Uterus (tissue), 2 donors: ENCODE results near the gene MTHFD2.

ENCODE experiments used
- CTCF ChIP-seq, 4 experiments: fragments of 200-600 bp in 2 of 4; fragments of 450-650 bp in 2 of 4; sonication (generic) in 2 of 4; IDR thresholded peaks; one replicate each; pipeline ENCODE4 v1.5.1; 2016 to 2019; ENCODE audit warnings: antibody characterized with exemption in 4 of 4, mild to moderate bottlenecking in 2 of 4, moderate library complexity in 1 of 4
- POLR2A ChIP-seq, 2 donors: fragments of 450-650 bp; IDR thresholded peaks; one replicate each; pipeline ENCODE4 v1.6.1; 2016; ENCODE audit warnings: antibody characterized with exemption in 2 of 2, mild to moderate bottlenecking in 1 of 2, moderate library complexity in 1 of 2

DNA sequence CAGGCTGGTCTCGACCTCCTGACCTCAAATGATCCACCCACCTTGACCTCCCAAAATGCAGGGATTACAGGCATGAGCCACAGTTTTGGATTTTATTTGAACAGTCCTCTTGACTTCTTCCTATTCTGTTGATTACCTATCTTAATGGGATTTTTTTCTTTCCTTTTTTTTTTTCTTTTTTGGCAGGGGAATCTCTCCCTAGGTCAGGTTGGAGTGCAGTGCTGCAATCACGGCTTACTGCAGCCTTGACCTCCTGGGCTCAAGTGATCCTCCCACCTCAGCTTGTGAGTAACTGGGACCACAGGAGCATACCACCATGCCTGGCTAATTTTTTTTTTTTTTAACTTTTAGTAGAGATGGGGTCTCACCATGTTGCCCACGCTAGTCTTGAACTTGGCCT is 2.8 kb downstream of the MTHFD2 start:
- no peak for TF ChIP-seq CTCF (IDR thresholded peaks at IDR 0.05)
- no peak for TF ChIP-seq POLR2A (IDR thresholded peaks at IDR 0.05)
